Fibroblast of lung (primary cell): Measurements from ENCODE around the gene DONSON. TPM values are rescaled to one million over a fixed set of nuclear protein-coding genes. Genes with fewer than 3 reads are reported as not detected.

ENCODE experiments used
- DNase-seq, 2 donors: peaks; one replicate each; pipeline versions ENCODE4 v3.0.0 to v3.0.0-alpha.2; 2010; ENCODE audit warnings: low read depth in 2 of 2
- H2AFZ ChIP-seq: 2 replicates; pipeline ENCODE4 v1.5.1; 2012; ENCODE audit warnings: low read length, control low read depth, inconsistent platforms
- H3K27ac ChIP-seq: 2 replicates; pipeline ENCODE4 v1.5.1; 2011; ENCODE audit warnings: low read length, control low read depth; ENCODE audit not compliant: insufficient read depth
- H3K27me3 ChIP-seq: 2 replicates; pipeline ENCODE4 v1.5.1; 2011; ENCODE audit warnings: mild to moderate bottlenecking, low read length; ENCODE audit not compliant: control insufficient read depth, insufficient read depth
- H3K36me3 ChIP-seq: 2 replicates; pipeline ENCODE4 v1.5.1; 2011; ENCODE audit warnings: low read length; ENCODE audit not compliant: control insufficient read depth, insufficient read depth
- H3K4me1 ChIP-seq: 2 replicates; pipeline ENCODE4 v1.5.1; 2011; ENCODE audit warnings: low read length; ENCODE audit not compliant: control insufficient read depth, insufficient read depth; ENCODE audit errors: extremely low read depth
- H3K4me2 ChIP-seq: 2 replicates; pipeline ENCODE4 v1.5.1; 2011; ENCODE audit warnings: low read length, control low read depth; ENCODE audit not compliant: insufficient read depth; ENCODE audit errors: extremely low read depth
- H3K4me3 ChIP-seq, 4 experiments: fragments of 200-600 bp in 1 of 4; sonication (generic) in 1 of 4; replicated peaks in 1 of 4; 2 replicates each; pipeline ENCODE4 v1.5.1; 2011 to 2016; ENCODE audit warnings: low read length in 4 of 4, low read depth in 3 of 4, mild to moderate bottlenecking in 3 of 4, control low read depth in 2 of 4, inconsistent platforms in 1 of 4, mixed read lengths in 1 of 4; ENCODE audit not compliant: insufficient read depth in 1 of 4; ENCODE audit errors: control extremely low read depth in 1 of 4
- H3K79me2 ChIP-seq: 2 replicates; pipeline ENCODE4 v1.5.1; 2012; ENCODE audit warnings: mild to moderate bottlenecking, low read length, inconsistent platforms; ENCODE audit not compliant: control insufficient read depth, insufficient read depth
- H3K9ac ChIP-seq: 2 replicates; pipeline ENCODE4 v1.5.1; 2011; ENCODE audit warnings: mild to moderate bottlenecking, low read length, control low read depth; ENCODE audit not compliant: insufficient read depth
- H3K9me3 ChIP-seq: 2 replicates; pipeline ENCODE4 v1.5.1; 2012; ENCODE audit warnings: low read depth, low read length; ENCODE audit not compliant: control insufficient read depth, insufficient read depth
- H4K20me1 ChIP-seq: 2 replicates; pipeline ENCODE4 v1.5.1; 2011; ENCODE audit warnings: low read length; ENCODE audit not compliant: control insufficient read depth, insufficient read depth; ENCODE audit errors: extremely low read depth
- CTCF ChIP-seq, 2 donors: IDR thresholded peaks in 1 of 2; conservative IDR thresholded peaks in 1 of 2; 1 replicate in 1 of 2; 2 replicates in 1 of 2; pipeline ENCODE4 v1.5.1; 2011 to 2012; ENCODE audit warnings: low read length in 2 of 2, control low read depth in 1 of 2, inconsistent platforms in 1 of 2, low read depth in 1 of 2, mild to moderate bottlenecking in 1 of 2
- EZH2 ChIP-seq: IDR thresholded peaks from 2 replicates; pipeline ENCODE4 v1.5.1; 2012; ENCODE audit warnings: low read length, control low read depth, mild to moderate bottlenecking; ENCODE audit errors: missing control alignments
- polyA plus RNA-seq, 2 donors: library from polyadenylated mRNA; depleted of rRNA in 1 of 2; stranded (reverse) in 1 of 2; unstranded in 1 of 2; fragments of >200 nt; gene quantifications; 2 replicates each; pipeline ENCODE4 v1.2.1, GENCODE V29; 2011 to 2012; ENCODE audit warnings: missing spikeins in 1 of 2
- total RNA-seq: library from RNA; depleted of rRNA; stranded (reverse); fragments of >200 nt; gene quantifications from 2 replicates; pipeline ENCODE4 v1.2.1, GENCODE V29; 2014

The DONSON gene
- total and polyA plus RNA-seq, 2 donors (not counting 1 experiment from before 2014, with no cell fraction given), result 14.7 to 23.6 TPM

DNA sequence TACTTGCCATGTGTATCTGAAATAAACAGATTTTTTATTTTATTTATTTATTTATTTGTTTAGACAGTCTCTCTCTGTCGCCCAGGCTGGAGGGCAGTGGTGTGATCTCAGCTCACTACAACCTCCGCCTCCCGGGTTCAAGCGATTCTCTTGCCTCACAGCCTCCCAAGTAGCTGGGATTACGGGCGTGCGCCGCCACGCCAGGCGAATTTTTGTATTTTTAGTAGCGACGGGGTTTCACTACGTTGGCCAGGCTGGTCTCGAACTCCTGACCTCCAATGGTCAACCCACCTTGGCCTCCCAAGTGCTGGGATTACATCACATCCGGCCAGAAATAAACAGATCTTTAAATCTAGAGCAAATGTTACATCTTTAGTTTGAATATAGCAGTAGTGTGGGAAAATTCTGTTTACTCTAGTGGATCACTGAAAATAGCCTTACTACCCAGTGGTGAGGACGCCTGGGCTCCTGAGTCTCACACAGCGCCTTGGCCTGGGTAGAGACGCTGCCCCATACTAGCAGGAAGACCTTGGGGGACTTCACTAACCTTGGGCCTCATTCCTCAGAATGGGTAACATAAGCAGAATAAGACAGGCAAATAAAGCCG is 47.3 kb downstream of the DONSON start:
- no peaks in the 10 kb centered on the region for H3K9me3 ChIP-seq
- DNase-seq, result peak; percentile 7 to 51

GRCh38 chr21:33540711-33541104 is 47.8 kb downstream of the DONSON start:
- H2AFZ ChIP-seq, result no peak overlapping the region
- TF ChIP-seq CTCF (conservative IDR thresholded peaks at IDR 0.05 in 1 of 2, IDR thresholded peaks at IDR 0.05 in 1 of 2; ENCODE audit: low read depth in 1 of 2, low read length in 2 of 2) (no peak), EZH2 (no peak)
- no peaks in the 10 kb centered on the region for H3K27me3 ChIP-seq
- peak overlapping the region; percentile 70 for H3K4me2 ChIP-seq
- H3K4me1 ChIP-seq, result peaks cover 7% of the 10 kb centered on the region
- no peak for DNase-seq
- H3K9ac ChIP-seq, result no peak overlapping the region
- peaks cover 1% of the 10 kb centered on the region for H3K36me3 ChIP-seq
- H3K27ac ChIP-seq, result peak overlapping the region; percentile 99
- H3K4me3 ChIP-seq, result peak overlapping the region; percentile 8 to 97 (median 78)
- peaks cover 6% of the 10 kb centered on the region for H4K20me1 ChIP-seq
- H3K9me3 ChIP-seq, result no peaks in the 10 kb centered on the region
- H3K79me2 ChIP-seq, result peaks cover 59% of the 10 kb centered on the region

More for the DNA sequence above, 47.3 kb downstream of the DONSON start:
- Histone ChIP-seq H3K4me3 (peak overlapping the region; percentile 65 to 97 (median 78)), H3K4me1 (peaks cover 7% of the 10 kb centered on the region), H3K9ac (peak overlapping the region; percentile 98), H2AFZ (no peak overlapping the region), H3K36me3 (peaks cover 1% of the 10 kb centered on the region), H3K27me3 (no peaks in the 10 kb centered on the region), H3K79me2 (peaks cover 64% of the 10 kb centered on the region), H3K4me2 (peak overlapping the region; percentile 70), H4K20me1 (peaks cover 7% of the 10 kb centered on the region), H3K27ac (peak overlapping the region; percentile 99)
- TF ChIP-seq CTCF (conservative IDR thresholded peaks at IDR 0.05 in 1 of 2, IDR thresholded peaks at IDR 0.05 in 1 of 2; ENCODE audit: low read depth in 1 of 2, low read length in 2 of 2), result no peak
- no peak for TF ChIP-seq EZH2

- Histone ChIP-seq H3K27ac (peak overlapping the region; percentile 70), H3K9me3 (no peaks in the 10 kb centered on the region), H3K4me1 (peaks cover 7% of the 10 kb centered on the region), H4K20me1 (peaks cover 3% of the 10 kb centered on the region), H3K4me3 (no peak overlapping the region), H2AFZ (no peak overlapping the region), H3K27me3 (no peaks in the 10 kb centered on the region), H3K36me3 (peaks cover 2% of the 10 kb centered on the region), H3K79me2 (peaks cover 48% of the 10 kb centered on the region), H3K9ac (no peak overlapping the region), H3K4me2 (no peak overlapping the region)
- TF ChIP-seq EZH2 (no peak), CTCF (conservative IDR thresholded peaks at IDR 0.05 in 1 of 2, IDR thresholded peaks at IDR 0.05 in 1 of 2; ENCODE audit: low read depth in 1 of 2, low read length in 2 of 2) (no peak)
- peak; percentile 35 to 51 for DNase-seq
Observed at GRCh38 chr21:33539616-33540015, 48.9 kb downstream of the DONSON start.
